Adipose tissue (tissue), 3 donors: ENCODE measurements around the gene SEPTIN1. TPM values are rescaled to one million over a fixed set of nuclear protein-coding genes. Genes with fewer than 3 reads are reported as not detected.

Experiments
- H3K27ac ChIP-seq: one replicate; pipeline ENCODE4 v1.5.1; 2013; ENCODE audit warnings: low read depth, low read length
- WGBS, 3 donors: extraction: QIAGEN DNeasy Blood & Tissue Kit; methylation state at CpG; one replicate each; pipeline ENCODE4 v1.1.7; 2013; 5-methylcytosine and 5-hydroxymethylcytosine counted together
- polyA plus RNA-seq, 3 donors: library from polyadenylated mRNA; stranded (reverse); fragments of 200-250 nt; gene quantifications; one replicate each; pipeline ENCODE4 v1.2.3, GENCODE V29; 2013
- donor health status: healthy with polysubstance abuse.
- donor health status: Bipolar disorder and iron deficiency.
- donor health status: healthy.

The SEPTIN1 gene, protein sequence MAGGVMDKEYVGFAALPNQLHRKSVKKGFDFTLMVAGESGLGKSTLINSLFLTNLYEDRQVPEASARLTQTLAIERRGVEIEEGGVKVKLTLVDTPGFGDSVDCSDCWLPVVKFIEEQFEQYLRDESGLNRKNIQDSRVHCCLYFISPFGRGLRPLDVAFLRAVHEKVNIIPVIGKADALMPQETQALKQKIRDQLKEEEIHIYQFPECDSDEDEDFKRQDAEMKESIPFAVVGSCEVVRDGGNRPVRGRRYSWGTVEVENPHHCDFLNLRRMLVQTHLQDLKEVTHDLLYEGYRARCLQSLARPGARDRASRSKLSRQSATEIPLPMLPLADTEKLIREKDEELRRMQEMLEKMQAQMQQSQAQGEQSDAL
- polyA plus RNA-seq = 1 to 10 TPM; 1.8 to 3.9 (median 3.6) TPM

DNA sequence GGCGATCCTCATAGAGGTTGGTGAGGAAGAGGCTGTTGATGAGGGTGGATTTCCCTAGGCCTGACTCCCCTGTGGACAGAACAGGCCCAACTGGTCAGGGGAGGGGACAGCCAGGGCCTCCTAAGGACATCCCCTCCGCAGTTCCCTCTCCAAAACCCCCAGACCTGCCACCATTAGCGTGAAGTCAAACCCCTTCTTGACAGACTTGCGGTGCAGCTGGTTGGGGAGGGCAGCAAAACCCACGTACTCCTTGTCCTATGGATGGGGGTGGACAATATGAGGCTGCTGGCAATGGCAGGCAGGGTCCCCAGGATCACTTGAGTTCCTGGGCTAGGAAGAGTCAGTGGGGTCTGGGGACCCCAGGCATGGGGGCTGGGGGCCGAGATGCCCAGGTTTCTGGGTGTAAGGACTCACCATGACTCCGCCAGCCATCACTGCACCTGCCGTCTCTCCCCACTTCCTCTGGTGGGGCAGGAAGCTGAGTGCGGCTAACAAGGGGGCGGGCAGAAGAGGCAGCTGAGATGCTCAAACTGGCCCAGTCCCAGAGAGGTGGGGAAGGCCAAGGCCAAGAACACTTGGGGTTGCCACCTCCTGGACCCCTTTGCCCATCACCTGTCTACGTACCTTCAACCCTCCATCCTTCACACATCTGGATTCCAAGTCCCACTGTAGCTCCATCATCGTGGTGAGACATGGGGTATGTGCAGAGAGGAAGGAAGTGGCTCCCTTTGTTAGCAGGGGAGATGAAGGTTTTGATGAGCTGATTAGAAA is at the start of gene SEPTIN1:
TSS of gene SEPTIN1 (minus strand) at position 451 of the 771 bp plus-strand sequence. CDS start at position 432, 19 bp downstream.
- H3K27ac ChIP-seq = no peak within 1 kb of the TSS
- WGBS, 3 donors = 44 to 61% (median 47%) methylated on average over 12 of the region's 12 CpGs

DNA sequence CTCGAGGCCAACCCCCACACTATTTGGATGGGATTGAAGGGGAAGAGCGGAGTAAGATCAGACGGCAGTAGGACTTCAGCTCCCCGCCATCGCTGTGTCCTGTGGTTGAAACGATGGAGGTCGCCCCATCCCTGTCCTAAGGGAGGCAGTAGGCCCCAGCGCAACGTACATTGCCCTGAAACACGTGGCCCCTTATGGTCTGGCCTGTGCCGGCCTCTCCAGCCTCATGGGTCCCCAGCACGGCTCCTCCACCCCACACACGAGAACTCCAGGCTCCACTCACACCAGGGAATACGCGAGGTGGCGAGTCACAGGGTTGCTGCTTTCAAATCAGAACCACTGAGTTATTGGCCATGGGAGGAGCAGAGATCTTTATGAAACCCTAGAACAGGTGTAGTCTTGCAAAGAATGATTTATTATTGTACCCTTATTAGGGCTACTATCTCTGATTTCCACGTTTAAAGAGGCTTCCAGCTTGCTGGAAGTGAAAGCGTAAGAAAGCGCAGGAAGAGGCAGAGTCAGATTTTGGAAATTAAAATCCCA is 48.1 kb upstream of the SEPTIN1 start:
- no peak overlapping the region for H3K27ac ChIP-seq
- 50 to 59% (median 53%) methylated on average over 19 of the region's 19 CpGs for WGBS, 3 donors

DNA sequence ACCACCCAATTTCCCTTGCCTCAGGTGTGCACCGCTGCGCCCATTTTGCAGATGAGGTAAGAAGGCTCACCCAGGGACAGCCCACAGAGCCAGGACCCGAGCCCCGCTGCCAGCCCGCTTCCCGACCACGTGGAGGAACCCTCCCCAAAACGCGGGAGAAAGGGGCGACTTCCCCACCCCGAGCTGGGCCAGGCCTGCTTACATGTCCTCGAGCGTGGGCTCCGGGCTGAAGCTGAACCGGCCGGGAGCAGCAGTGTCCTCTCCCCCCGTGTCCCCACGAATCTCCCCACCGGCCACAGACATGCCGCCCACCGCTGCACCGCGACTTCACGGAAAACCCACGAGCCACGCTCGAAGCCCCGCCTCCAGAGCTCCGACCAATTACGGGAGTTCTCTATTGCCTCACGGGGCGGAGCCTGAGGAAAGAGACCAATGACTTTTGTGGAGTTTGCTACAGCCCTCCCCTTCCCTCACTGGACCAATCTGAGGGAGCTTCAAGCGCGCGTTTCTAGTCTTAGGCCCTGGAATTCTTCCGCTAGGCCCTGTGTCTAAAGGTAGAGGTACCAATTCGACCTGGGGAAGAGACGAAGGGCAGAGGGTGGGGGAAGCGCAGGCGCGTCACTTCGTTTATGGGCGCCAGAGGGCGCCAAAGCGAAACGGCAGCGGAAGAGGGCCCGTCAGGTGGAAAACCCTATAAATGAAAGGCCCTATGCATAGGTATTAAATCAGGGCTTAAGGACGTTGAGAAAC is 47.5 kb upstream of the SEPTIN1 start, which contains the start of gene DCTPP1:
TSS of gene DCTPP1 (minus strand) at position 353 of the 750 bp plus-strand sequence. CDS start at position 303, 50 bp downstream.
- 0 to 1% (median 1%) methylated on average over 47 to 49 of the region's 49 CpGs for WGBS, 3 donors
- H3K27ac ChIP-seq = no peak within 1 kb of the TSS

DNA sequence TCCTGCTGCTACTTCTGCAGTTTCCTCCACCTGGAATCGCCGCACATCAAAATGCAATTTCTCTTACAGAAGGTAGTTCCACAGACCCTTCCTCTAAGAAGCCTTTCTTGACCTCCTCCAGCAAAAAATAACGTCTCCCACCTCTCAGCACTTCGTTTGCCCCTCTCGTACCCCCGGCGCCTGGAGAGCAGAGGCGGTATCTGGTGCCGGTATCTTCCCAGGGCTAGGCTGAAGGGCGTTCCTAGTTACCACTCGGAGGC is 47.0 kb upstream of the SEPTIN1 start:
- 0 to 2% (median 2%) methylated on average over 11 of the region's 11 CpGs for WGBS, 3 donors
- H3K27ac ChIP-seq = no peak overlapping the region

DNA sequence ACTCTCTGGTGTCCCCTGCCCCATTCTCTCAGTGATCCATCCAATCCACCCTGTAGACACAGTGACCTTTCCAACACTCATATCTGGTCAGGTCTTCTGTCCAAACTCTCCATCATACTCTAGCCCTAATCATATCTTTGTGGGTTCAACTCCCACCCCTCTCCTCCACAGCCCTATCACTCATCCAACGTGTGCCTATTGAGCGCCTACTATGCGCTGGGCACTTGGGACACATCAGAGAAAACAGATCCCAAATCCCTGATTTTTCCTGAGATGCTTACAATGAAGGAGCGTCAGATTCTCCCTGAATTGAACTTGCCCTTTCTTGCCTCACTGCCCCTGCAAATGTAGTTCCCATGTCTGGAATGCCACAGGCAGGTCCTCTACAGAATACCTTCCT is 45.7 kb upstream of the SEPTIN1 start:
- 95% methylated on average over 4 of the region's 4 CpGs for WGBS, 3 donors
- H3K27ac ChIP-seq = no peak overlapping the region

DNA sequence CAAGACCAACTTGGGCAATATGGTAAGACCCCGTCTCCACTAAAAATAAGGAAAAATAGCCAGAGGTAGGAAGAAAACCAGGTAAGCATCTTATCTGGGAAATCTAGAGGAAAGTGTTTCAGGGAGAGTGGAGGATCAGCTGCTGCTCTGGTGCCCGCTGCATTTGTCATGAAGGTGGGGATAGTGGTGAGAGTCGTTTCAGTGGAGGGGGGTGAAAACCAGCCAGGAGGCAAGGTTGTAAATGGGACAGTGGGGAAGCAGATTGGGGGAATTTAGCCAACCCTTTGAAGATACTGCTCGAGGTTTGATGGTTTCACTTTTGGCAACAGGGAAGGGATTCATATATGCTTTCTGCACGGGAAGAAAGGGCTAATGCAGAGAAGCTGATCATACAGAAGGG is 38.6 kb upstream of the SEPTIN1 start:
- 76 to 86% (median 81%) methylated on average over 5 of the region's 5 CpGs for WGBS, 3 donors
- H3K27ac ChIP-seq = no peak overlapping the region

DNA sequence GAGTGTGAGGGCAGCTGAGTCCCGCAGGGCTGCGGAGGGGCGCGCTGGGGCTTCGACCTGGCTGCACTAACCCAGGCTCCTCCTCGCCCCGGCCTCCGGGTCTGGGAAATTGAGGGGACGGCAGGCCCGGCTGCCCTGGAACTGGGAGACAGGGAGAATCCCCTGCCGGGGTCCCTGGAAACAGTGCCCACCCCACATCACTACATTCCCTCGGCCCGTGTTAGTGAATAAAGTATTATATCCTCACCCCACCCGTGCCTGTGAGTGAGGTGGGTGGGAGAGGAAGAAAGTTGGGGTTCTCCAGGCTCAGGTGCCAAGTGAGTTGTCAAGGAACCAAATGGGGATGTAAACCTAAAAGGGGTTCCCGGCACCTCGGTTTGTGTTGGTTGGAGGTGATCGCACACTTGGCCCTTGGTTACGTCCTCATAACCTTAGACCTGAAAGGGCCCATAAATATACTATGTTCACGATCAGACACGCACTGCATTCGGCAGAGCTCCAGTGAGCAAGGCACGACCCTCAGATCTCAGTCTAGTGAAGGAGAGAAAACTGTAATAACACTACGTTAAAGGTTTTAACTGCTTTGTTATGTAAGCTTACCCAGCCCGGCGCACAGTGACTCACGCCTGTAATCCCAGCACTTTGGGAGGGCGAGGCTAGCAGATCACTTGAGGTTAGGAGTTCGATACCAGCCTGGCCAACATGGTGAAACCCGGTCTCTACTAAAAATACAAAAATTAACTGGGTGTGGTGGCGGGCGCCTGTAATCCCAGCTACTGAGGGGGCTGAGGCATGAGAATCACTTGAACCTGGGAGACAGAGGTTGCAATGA is 36.2 kb upstream of the SEPTIN1 start:
- WGBS, 3 donors = 60 to 70% (median 70%) methylated on average over 31 of the region's 31 CpGs

DNA sequence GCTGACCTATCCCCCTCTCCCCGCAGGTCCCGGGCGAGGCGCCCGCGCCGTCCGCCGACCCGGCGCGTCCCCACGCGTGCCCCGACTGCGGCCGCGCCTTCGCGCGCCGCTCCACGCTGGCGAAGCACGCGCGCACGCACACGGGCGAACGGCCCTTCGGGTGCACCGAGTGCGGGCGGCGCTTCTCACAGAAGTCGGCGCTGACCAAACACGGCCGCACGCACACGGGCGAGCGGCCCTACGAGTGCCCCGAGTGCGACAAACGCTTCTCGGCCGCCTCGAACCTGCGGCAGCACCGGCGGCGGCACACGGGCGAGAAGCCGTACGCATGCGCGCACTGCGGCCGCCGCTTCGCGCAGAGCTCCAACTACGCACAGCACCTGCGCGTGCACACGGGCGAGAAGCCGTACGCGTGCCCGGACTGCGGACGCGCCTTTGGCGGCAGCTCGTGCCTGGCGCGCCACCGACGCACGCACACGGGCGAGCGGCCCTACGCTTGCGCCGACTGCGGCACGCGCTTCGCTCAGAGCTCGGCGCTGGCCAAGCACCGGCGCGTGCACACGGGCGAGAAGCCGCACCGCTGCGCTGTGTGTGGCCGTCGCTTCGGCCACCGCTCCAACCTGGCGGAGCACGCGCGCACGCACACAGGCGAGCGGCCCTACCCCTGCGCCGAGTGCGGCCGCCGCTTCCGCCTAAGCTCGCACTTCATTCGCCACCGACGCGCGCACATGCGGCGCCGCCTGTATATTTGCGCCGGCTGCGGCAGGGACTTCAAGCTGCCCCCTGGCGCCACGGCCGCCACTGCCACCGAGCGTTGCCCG is 35.4 kb upstream of the SEPTIN1 start:
- 1% methylated on average over 108 to 140 of the region's 140 CpGs for WGBS, 3 donors

More for the DNA sequence above, 36.2 kb upstream of the SEPTIN1 start:
- H3K27ac ChIP-seq = no peak overlapping the region

DNA sequence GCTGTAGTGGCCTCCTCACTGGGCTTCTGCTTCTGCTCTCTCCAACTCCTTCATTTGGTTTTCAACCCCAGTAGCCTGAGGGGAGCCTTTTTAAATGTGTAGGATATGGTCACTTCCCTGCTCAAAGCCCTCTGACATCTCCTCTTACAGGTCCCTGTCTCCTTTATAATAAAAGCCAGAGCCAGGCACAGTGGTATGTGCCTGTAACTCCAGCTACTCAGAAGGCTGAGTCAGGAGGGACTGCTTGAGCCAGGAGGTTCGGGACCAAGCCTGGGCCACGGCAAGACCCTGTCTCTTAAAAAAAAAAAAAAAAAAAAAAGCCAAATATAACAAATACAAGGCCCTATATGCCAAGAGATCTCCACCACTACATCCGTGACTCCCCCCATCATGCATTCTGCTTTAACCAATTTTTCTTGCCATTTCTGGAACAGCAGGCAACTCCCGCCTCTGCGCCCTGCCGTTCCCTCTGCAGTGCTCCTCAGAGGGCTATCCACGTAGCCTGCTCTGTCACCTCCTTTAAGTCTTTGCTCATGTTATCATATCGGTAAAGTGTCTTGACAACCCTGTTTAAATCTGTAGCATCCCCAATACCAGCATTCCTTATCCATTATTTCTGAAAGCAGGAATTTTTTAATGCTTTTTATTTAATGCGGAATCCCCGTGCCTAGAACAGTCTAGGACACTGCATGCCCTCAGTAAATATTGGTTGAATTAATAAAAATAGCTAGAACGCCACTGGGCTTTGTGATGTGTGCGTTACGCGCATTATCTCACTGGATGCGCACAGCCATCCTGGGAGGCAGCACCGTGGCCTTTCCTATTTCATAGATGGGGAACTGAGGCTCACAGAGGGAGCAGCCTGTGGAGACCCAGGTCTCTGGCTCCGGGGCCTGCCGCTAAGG is 34.5 kb upstream of the SEPTIN1 start:
- 66 to 68% (median 66%) methylated on average over 16 to 18 of the region's 18 CpGs for WGBS, 3 donors
- H3K27ac ChIP-seq = peak overlapping the region; percentile 43

More for the DNA sequence above, 35.4 kb upstream of the SEPTIN1 start:
- H3K27ac ChIP-seq = peak overlapping the region; percentile 43

DNA sequence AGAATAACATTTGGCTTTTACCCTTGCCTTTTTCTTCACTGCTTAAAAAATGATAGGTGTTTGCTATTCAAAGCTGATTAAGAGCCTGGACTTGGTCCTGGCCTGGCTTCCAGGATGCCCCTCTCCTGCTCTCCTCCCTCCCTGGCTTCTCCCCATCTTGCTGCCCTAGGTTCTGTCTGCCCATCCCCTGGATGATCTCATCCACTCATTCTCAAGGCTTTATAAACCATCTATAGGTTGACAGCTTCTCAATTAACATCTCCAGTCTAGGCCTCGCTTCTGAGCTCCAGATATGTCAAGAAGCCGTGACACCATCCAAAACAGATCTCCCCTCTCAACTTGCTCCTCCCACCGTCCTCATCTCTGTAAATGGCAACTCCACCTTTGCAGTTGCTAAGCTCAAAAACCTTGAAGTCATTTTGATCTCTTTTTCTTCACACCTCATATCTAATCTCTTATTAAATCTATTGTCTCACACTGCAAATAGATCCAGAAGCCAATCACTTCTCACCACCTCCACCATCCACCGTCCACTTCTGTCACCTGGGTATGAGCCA is 33.8 kb upstream of the SEPTIN1 start:
- H3K27ac ChIP-seq = no peak overlapping the region
- 86 to 98% (median 97%) methylated on average over 4 of the region's 4 CpGs for WGBS, 3 donors

DNA sequence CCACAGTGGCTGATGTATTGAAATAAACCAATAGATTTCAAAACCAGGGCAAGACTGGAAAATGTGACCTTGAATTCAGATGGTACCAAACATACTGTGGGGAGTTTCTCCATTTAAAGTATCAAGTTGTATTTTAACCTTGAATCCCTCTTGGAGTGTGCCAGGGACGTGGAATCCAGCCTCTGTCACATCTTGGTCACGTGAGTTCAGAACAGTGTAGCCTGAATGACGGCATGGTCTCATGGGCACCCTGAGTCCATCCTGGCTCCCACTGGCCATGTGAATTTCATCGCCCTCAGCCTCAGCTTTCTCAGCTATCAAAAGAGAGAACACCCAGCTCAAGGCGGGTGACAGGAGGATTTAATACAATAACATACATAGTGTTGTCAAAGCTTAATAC is 31.8 kb upstream of the SEPTIN1 start:
- WGBS, 3 donors = 54 to 92% (median 90%) methylated on average over 5 of the region's 5 CpGs
- no peak overlapping the region for H3K27ac ChIP-seq

DNA sequence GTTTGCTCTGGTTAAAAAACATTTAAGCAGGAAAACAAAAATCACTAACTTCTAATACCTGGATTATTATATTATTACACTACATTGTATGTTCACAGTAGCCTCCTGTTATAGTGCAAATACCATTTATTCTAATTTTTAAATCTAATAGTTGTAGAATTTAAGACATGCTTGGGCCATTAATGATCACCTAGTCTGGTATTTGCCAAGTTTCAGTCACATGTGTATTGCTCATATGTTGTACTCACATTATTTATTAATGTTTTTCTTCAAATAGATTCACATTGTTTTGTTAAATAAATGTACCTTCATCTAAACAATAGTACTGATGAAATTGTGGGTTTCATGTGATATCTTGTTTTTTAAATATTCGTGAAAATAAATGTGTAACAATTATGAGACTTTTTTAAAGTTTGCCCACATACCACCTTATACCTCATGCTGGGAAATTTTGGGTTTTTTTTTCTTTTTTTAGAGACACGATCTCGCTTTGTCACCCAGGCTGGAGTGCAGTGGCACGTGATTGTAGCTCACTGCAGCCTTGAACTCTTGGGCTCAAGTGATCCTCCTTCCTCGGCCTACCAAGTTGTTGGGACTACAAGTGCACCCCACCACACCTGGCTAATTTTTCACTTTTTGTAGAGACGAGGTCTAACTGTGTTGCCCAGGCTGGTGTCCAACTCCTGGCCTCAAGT is 30.9 kb upstream of the SEPTIN1 start:
- no peak overlapping the region for H3K27ac ChIP-seq

DNA sequence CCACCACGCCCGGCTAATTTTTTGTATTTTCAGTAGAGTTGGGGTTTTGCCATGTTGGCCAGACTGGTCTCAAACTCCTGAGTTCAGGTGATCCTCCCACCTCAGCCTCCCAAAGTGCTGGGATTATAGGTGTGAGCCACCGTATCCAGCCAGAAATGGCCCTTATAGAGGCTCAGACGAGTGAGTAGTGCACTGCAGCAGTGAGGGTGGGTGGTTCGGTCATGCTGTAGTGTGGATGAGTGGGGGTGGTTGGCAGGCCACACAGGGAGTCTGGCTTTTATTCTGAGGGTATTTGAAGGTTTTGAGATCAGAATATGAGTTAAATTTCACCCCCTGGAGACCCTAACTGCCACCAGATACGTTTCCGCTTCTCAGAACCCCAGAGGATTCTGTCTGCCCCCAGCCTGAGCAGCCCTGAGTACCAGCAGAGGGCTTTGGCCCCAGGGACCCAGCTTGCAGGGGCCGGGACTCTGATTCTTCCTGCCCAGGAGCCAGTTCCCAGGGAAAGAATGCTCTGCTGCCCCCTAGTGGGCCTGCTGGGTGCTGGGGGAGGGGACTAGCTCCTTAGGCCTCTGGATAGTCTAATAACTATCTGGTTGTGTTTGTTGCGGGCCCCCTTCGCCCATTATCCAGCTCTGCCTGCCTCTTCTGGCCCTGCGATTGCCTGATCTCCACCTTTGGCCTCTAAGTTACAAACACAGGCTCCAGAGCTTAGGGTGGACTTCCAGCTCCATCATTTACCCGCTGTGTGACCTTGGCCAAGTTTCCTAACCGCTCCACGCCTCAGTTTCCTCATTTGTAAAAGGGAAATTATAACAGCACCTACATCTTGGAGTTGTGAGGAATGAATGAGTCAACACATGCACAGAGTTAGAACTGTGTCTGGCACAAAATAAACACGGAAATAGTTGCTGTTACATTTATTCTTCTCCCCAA is 27.0 kb upstream of the SEPTIN1 start:
- no peak overlapping the region for H3K27ac ChIP-seq
- 36 to 40% (median 40%) methylated on average over 15 of the region's 15 CpGs for WGBS, 3 donors

More for the DNA sequence above, 30.9 kb upstream of the SEPTIN1 start:
- WGBS, 3 donors = 72 to 90% (median 88%) methylated on average over 6 of the region's 6 CpGs

DNA sequence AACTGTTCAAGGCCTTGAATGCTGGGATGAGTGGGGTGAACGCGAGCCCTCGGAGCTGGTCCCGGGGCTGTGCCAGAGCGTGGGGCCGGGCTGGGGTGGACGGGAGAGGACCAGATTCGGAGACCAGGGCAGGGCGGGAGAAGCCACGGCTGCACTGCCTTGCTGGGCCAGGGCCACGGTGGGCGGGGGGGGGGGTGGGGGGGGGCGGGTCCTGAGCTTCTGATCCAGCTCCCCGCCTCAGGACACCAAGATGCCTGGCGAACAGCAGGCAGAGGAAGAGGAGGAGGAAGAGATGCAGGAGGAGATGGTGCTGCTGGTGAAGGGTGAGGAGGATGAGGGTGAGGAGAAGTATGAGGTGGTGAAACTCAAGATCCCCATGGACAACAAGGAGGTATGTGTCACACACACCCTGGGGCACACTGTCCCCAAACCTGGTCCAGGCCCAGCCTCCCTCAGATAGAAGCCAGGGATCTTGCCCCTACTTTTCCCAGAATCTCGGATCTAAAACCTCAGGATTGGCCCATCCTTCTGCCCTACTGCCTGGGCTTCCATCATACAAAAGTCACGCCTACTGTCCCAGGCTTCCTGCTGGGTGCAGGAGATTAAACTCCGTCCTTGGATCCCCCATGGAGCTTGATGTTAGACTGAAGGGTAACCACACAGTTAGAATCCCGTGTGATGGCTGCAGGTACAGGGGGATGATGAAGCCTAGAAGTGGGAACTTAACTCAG is 25.6 kb upstream of the SEPTIN1 start:
- 17 to 28% (median 20%) methylated on average over 8 to 16 of the region's 19 CpGs for WGBS, 3 donors
- no peak overlapping the region for H3K27ac ChIP-seq
